IMR-90 (cell line): ENCODE data around the gene FAM111A. TPM values are rescaled to one million over a fixed set of nuclear protein-coding genes. Genes with fewer than 3 reads are reported as not detected.

Experiments
- ATAC-seq: fragments of 200-7000 bp; cut with Tn5 transposase; 2 replicates; pipeline ENCODE4 v1.9.1; 2020; ENCODE audit warnings: low read depth, mild to moderate bottlenecking, moderate library complexity
- BruUV-seq: library from RNA; stranded (reverse); fragments of 400-500 nt; replicated peaks from 2 replicates; lab custom pipeline; 2021; lab: Mats Ljungman, UMichigan
- CTCF ChIA-PET: fragments of 300-600 bp; formaldehyde crosslinking; extraction: SDS; loops from one replicate; lab custom pipeline; 2021; ENCODE audit warnings: antibody characterized with exemption; lab: Yijun Ruan, JAX
- POLR2A ChIA-PET: fragments of 300-600 bp; sonication (Branson Sonifier 250); formaldehyde crosslinking; loops from one replicate; lab custom pipeline; 2022; ENCODE audit warnings: antibody characterized with exemption; ENCODE audit not compliant: unreplicated experiment; lab: Charles Lee
- DNase-seq: peaks from one replicate; pipeline ENCODE4 v3.0.0; 2013
- H2AFZ ChIP-seq: replicated peaks from 2 replicates; pipeline ENCODE3; 2013; ENCODE audit warnings: low read length, mild to moderate bottlenecking; ENCODE audit not compliant: poor library complexity
- H2AK5ac ChIP-seq: 2 replicates; pipeline ENCODE4 v1.6.1; 2013; ENCODE audit warnings: low read depth, low read length, inconsistent platforms
- H2AK9ac ChIP-seq: replicated peaks from 2 replicates; pipeline ENCODE3; 2013; ENCODE audit warnings: mild to moderate bottlenecking, low read depth, low read length, moderate library complexity; ENCODE audit not compliant: poor library complexity
- H2BK120ac ChIP-seq: 2 replicates; pipeline ENCODE4 v1.6.1; 2013; ENCODE audit warnings: low read depth, low read length, inconsistent platforms
- H2BK15ac ChIP-seq: 3 replicates; pipeline ENCODE4 v1.6.1; 2013; ENCODE audit warnings: low read depth, low read length, inconsistent platforms
- H2BK20ac ChIP-seq: 2 replicates; pipeline ENCODE4 v1.6.1; 2013; ENCODE audit warnings: low read depth, mild to moderate bottlenecking, inconsistent platforms, low read length, moderate library complexity
- H2BK5ac ChIP-seq: 2 replicates; pipeline ENCODE4 v1.6.1; 2013; ENCODE audit warnings: mild to moderate bottlenecking, low read depth, low read length, inconsistent platforms; ENCODE audit not compliant: poor library complexity, severe bottlenecking
- H3K14ac ChIP-seq: replicated peaks from 2 replicates; pipeline ENCODE4 v1.6.1; 2013; ENCODE audit warnings: low read depth, low read length, inconsistent platforms
- H3K18ac ChIP-seq: 2 replicates; pipeline ENCODE4 v1.6.1; 2013; ENCODE audit warnings: low read depth, low read length, control low read depth
- H3K23ac ChIP-seq: 2 replicates; pipeline ENCODE4 v1.6.1; 2013; ENCODE audit warnings: low read depth, low read length, inconsistent platforms
- H3K27ac ChIP-seq: 2 replicates; pipeline ENCODE4 v1.5.1; 2013; ENCODE audit warnings: mild to moderate bottlenecking, control low read depth, low read length; ENCODE audit not compliant: insufficient read depth
- H3K27me3 ChIP-seq: 2 replicates; pipeline ENCODE4 v1.6.1; 2013; ENCODE audit warnings: low read length; ENCODE audit not compliant: control insufficient read depth, insufficient read depth
- H3K36me3 ChIP-seq: 2 replicates; pipeline ENCODE4 v1.6.1; 2013; ENCODE audit warnings: low read length, mixed read lengths; ENCODE audit not compliant: control insufficient read depth, insufficient read depth
- H3K4ac ChIP-seq: 2 replicates; pipeline ENCODE4 v1.6.1; 2013; ENCODE audit warnings: low read depth, low read length, inconsistent platforms
- H3K4me1 ChIP-seq: 2 replicates; pipeline ENCODE4 v1.6.1; 2013; ENCODE audit warnings: low read length, mixed read lengths; ENCODE audit not compliant: control insufficient read depth, insufficient read depth
- H3K4me2 ChIP-seq: 2 replicates; pipeline ENCODE4 v1.6.1; 2013; ENCODE audit warnings: low read depth, mild to moderate bottlenecking, control low read depth, low read length, moderate library complexity
- H3K4me3 ChIP-seq: 2 replicates; pipeline ENCODE4 v1.5.1; 2013; ENCODE audit warnings: low read depth, mild to moderate bottlenecking, control low read depth, low read length, moderate library complexity; ENCODE audit not compliant: insufficient read depth
- H3K56ac ChIP-seq: 2 replicates; pipeline ENCODE4 v1.6.1; 2013; ENCODE audit warnings: low read length, inconsistent platforms; ENCODE audit not compliant: insufficient read depth; ENCODE audit errors: extremely low read depth
- H3K79me1 ChIP-seq, 2 experiments: 2 replicates each; pipeline ENCODE4 v1.6.1; 2013; ENCODE audit warnings: low read length in 2 of 2, inconsistent platforms in 1 of 2, low read depth in 1 of 2
- H3K9ac ChIP-seq: 2 replicates; pipeline ENCODE4 v1.6.1; 2013; ENCODE audit warnings: low read depth, low read length, control low read depth
- H3K9me1 ChIP-seq: 2 replicates; pipeline ENCODE4 v1.6.1; 2013; ENCODE audit warnings: low read length, inconsistent platforms; ENCODE audit not compliant: insufficient read depth
- H3K9me3 ChIP-seq: 2 replicates; pipeline ENCODE4 v1.6.1; 2013; ENCODE audit warnings: low read length; ENCODE audit not compliant: control insufficient read depth, insufficient read depth
- H4K20me1 ChIP-seq: 2 replicates; pipeline ENCODE4 v1.6.1; 2013; ENCODE audit warnings: low read length, inconsistent platforms; ENCODE audit not compliant: insufficient read depth
- H4K5ac ChIP-seq: 2 replicates; pipeline ENCODE4 v1.6.1; 2013; ENCODE audit warnings: mild to moderate bottlenecking, low read depth, low read length, control low read depth
- H4K8ac ChIP-seq, 2 experiments: 2 replicates each; pipeline ENCODE4 v1.6.1; 2013; ENCODE audit warnings: low read depth in 2 of 2, low read length in 2 of 2, control low read depth in 1 of 2, inconsistent platforms in 1 of 2
- H4K91ac ChIP-seq: 2 replicates; pipeline ENCODE4 v1.6.1; 2013; ENCODE audit warnings: low read depth, low read length, inconsistent platforms; ENCODE audit not compliant: insufficient read depth
- BHLHE40 ChIP-seq: fragments of 150-350 bp; IDR thresholded peaks from 2 replicates; pipeline ENCODE4 v1.6.1; 2016; ENCODE audit warnings: mild to moderate bottlenecking, low read depth, low read length
- CEBPB ChIP-seq: IDR thresholded peaks from 2 replicates; pipeline ENCODE4 v1.6.1; 2012; ENCODE audit warnings: low read depth, low read length, improper control_type of control experiment
- CHD1 ChIP-seq: IDR thresholded peaks from 2 replicates; pipeline ENCODE4 v1.6.1; 2012; ENCODE audit warnings: low read depth, low read length, improper control_type of control experiment
- CTCF ChIP-seq: conservative IDR thresholded peaks from 2 replicates; pipeline ENCODE4 v1.5.1; 2012; ENCODE audit warnings: mild to moderate bottlenecking, low read depth, low read length, improper control_type of control experiment
- MAFK ChIP-seq: IDR thresholded peaks from 2 replicates; pipeline ENCODE4 v1.6.1; 2012; ENCODE audit warnings: low read depth, low read length, improper control_type of control experiment
- MAZ ChIP-seq: IDR thresholded peaks from 2 replicates; pipeline ENCODE4 v1.6.1; 2012; ENCODE audit warnings: low read depth, mild to moderate bottlenecking, low read length, improper control_type of control experiment, moderate library complexity, borderline replicate concordance
- NFE2L2 ChIP-seq: fragments of 150-350 bp; IDR thresholded peaks from 2 replicates; pipeline ENCODE4 v1.6.1; 2016; ENCODE audit warnings: low read depth, mild to moderate bottlenecking, low read length
- SMC3 ChIP-seq: fragments of 150-350 bp; IDR thresholded peaks from 2 replicates; pipeline ENCODE4 v1.6.1; 2016; ENCODE audit warnings: low read depth, mild to moderate bottlenecking, antibody characterized with exemption, low read length, moderate library complexity
- WGBS, 2 experiments: methylation state at CpG; one replicate each; pipeline versions ENCODE4 v1.1.5 to v1.1.7; 2013; ENCODE audit warnings: missing lambda C conversion rate in 2 of 2; ENCODE audit not compliant: insufficient read length in 1 of 2; ENCODE audit errors: extremely low coverage in 2 of 2; 5-methylcytosine and 5-hydroxymethylcytosine counted together
- dilution Hi-C: fragments of 300-500 bp; cut with HindIII; formaldehyde crosslinking; loops from one replicate; pipeline ENCODE4 v1.14.3; 2018; ENCODE audit warnings: low sequenced_read_pairs; ENCODE audit not compliant: unreplicated experiment
- in situ Hi-C: fragments of 300-500 bp; cut with MboI; formaldehyde crosslinking; loops from 3 replicates; pipeline ENCODE4 v1.14.3; 2019; ENCODE audit warnings: low sequenced_read_pairs, inconsistent platforms, mixed read lengths
- intact Hi-C: fragments of 100-400 bp; cut with micrococcal nuclease; formaldehyde crosslinking; loops from 2 replicates; pipeline ENCODE4 v1.10.0; 2022
- polyA plus RNA-seq, 3 experiments: library from polyadenylated mRNA; depleted of rRNA; stranded (reverse); fragments of >200 nt; gene quantifications; 2 replicates each; pipeline ENCODE4 v1.2.3, GENCODE V29; 2012; ENCODE audit warnings: low replicate concordance in 1 of 3
- total RNA-seq: library from RNA; depleted of rRNA; stranded (reverse); fragments of >200 nt; gene quantifications from 2 replicates; pipeline ENCODE4 v1.2.3, GENCODE V29; 2012

The FAM111A gene
- total and polyA plus RNA-seq, 2 of the 4 experiments (the other 2 are of a cell fraction) = 19.9 to 36.4 TPM

- CTCF ChIA-PET = no interaction called here
- no peaks in the 10 kb centered on the region for H3K9me3 ChIP-seq
- no peak for ATAC-seq
These were observed 37.6 kb downstream of the FAM111A start for GRCh38 chr11:59180168-59180776.

More at GRCh38 chr11:59180168-59180776, 37.6 kb downstream of the FAM111A start:
- no TSS peak for BruUV-seq
- no peak overlapping the region for H4K5ac ChIP-seq
- H3K27ac ChIP-seq = no peak overlapping the region
- POLR2A ChIA-PET = no interaction called here
- H3K56ac ChIP-seq = no peak overlapping the region
- in situ Hi-C loops = no loop called here
- H2AFZ ChIP-seq = no peak overlapping the region
- intact Hi-C loops = no loop called here
- H3K79me1 ChIP-seq = peaks cover 0 to 3% of the 10 kb centered on the region in 2 experiments; a peak in 2 of 4 replicates
- H4K91ac ChIP-seq = no peak overlapping the region
- no peak overlapping the region for H2AK9ac ChIP-seq
- no peak overlapping the region for H2BK15ac ChIP-seq
- H3K9ac ChIP-seq = no peak overlapping the region
- H2BK5ac ChIP-seq = no peak overlapping the region
- TF ChIP-seq MAZ = no peak
- TF ChIP-seq CEBPB = no peak
- no peak for TF ChIP-seq BHLHE40
- no peak for TF ChIP-seq CHD1
- no peak for TF ChIP-seq NFE2L2
- no peak for TF ChIP-seq CTCF
- no peak for TF ChIP-seq MAFK
- TF ChIP-seq SMC3 = no peak
- H3K4ac ChIP-seq = no peak overlapping the region
- no peak overlapping the region for H2BK120ac ChIP-seq
- H2AK5ac ChIP-seq = no peak overlapping the region
- WGBS, 2 experiments = no CpG with 5 or more reads among the region's 2 CpGs
- dilution Hi-C loops = no loop called here
- H4K8ac ChIP-seq = no peak overlapping the region
- no peaks in the 10 kb centered on the region for H4K20me1 ChIP-seq
- H3K4me1 ChIP-seq = peaks cover 8% of the 10 kb centered on the region; the same call in 1 of the 2 replicates
- H3K27me3 ChIP-seq = no peaks in the 10 kb centered on the region
- H2BK20ac ChIP-seq = no peak overlapping the region
- no peak overlapping the region for H3K4me3 ChIP-seq
- H3K4me2 ChIP-seq = no peak overlapping the region
- no peak overlapping the region for H3K14ac ChIP-seq
- H3K36me3 ChIP-seq = peaks cover 21% of the 10 kb centered on the region
- peaks cover 6% of the 10 kb centered on the region; the same call in 1 of the 2 replicates for H3K9me1 ChIP-seq
- DNase-seq = no peak
- no peak overlapping the region for H3K23ac ChIP-seq
- no peak overlapping the region for H3K18ac ChIP-seq
